Measurements from ENCODE around the gene AGAP2.

DNA sequence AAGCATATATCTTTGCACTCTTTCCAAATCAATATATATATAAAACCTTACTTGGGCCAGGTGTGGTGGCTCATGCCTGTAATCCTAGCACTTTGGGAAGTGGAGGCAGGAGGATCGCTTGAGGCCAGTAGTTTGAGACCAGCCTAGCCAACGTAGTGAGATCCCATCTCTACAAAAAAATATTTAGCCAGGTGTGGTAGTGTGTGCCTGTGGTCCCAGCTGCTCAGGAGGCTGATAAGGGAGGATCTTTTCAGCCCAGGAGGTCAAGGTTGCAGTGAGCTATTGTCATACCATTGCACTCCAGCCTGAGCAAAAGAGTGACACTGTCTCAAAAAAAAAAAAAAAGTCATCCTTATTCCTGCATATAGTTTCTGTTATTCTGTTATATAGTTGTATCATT is 30.2 kb downstream of the AGAP2 start:
- TF ChIP-seq POLR2AphosphoS5 (IDR thresholded peaks at IDR 0.05; ENCODE audit: borderline replicate concordance, low read depth, low read length): no peak
- no peak for TF ChIP-seq FOXP2 (optimal IDR thresholded peaks at IDR 0.05; ENCODE audit: control extremely low read depth, extremely low read length, insufficient read depth)
- no peak for TF ChIP-seq EZH2 (IDR thresholded peaks at IDR 0.05)
